GM12873 (cell line): ENCODE data around the gene CBX4.
A peak's percentile ranks its signal among the peaks of the same experiment; 100 is the strongest.

Experiments
- TF ChIP-seq, protein P1 (sequence below): IDR thresholded peaks from 2 replicates; pipeline ENCODE4 v1.5.1; 2012; ENCODE audit warnings: low read depth, mild to moderate bottlenecking, moderate library complexity, low read length, control low read depth; ENCODE audit not compliant: insufficient read depth; ENCODE audit errors: missing control alignments

Gene CBX4

GRCh38 chr17:79837888-79838521 is 1.2 kb downstream of the CBX4 start:
- TF ChIP-seq, protein P1, sequence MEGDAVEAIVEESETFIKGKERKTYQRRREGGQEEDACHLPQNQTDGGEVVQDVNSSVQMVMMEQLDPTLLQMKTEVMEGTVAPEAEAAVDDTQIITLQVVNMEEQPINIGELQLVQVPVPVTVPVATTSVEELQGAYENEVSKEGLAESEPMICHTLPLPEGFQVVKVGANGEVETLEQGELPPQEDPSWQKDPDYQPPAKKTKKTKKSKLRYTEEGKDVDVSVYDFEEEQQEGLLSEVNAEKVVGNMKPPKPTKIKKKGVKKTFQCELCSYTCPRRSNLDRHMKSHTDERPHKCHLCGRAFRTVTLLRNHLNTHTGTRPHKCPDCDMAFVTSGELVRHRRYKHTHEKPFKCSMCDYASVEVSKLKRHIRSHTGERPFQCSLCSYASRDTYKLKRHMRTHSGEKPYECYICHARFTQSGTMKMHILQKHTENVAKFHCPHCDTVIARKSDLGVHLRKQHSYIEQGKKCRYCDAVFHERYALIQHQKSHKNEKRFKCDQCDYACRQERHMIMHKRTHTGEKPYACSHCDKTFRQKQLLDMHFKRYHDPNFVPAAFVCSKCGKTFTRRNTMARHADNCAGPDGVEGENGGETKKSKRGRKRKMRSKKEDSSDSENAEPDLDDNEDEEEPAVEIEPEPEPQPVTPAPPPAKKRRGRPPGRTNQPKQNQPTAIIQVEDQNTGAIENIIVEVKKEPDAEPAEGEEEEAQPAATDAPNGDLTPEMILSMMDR = no peak

GRCh38 chr17:79836972-79837887 is 2.0 kb downstream of the CBX4 start:
- TF ChIP-seq, protein P1 = peak; percentile 18

DNA sequence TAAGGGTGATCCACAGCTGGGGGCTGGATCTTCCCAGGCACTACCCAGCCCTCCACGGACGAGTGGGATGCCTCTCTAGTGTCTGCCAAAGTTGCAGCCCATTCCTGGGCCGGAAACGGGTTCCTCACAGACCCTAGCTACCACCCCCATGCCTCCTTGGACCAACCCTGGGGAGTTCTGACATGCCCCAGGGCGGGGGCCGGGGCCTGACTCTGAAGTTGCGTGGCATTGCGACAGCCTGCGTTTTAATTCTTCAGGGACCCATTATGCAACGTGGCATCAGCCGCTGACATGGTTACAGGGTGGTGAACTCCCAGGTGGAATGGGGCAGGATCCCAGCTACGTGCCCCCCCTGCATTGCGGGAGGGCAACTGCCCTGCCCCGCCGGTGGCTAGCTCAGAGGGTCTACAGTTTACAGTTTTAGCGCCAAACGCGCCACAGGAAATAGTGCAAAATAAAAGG is 2.7 kb downstream of the CBX4 start:
- TF ChIP-seq, protein P1 = no peak

- TF ChIP-seq, protein P1 = no peak
Measured at GRCh38 chr17:79835953-79836509, 3.2 kb downstream of the CBX4 start.

GRCh38 chr17:79835470-79835899 is 3.8 kb downstream of the CBX4 start:
- TF ChIP-seq, protein P1 = peak; percentile 6

DNA sequence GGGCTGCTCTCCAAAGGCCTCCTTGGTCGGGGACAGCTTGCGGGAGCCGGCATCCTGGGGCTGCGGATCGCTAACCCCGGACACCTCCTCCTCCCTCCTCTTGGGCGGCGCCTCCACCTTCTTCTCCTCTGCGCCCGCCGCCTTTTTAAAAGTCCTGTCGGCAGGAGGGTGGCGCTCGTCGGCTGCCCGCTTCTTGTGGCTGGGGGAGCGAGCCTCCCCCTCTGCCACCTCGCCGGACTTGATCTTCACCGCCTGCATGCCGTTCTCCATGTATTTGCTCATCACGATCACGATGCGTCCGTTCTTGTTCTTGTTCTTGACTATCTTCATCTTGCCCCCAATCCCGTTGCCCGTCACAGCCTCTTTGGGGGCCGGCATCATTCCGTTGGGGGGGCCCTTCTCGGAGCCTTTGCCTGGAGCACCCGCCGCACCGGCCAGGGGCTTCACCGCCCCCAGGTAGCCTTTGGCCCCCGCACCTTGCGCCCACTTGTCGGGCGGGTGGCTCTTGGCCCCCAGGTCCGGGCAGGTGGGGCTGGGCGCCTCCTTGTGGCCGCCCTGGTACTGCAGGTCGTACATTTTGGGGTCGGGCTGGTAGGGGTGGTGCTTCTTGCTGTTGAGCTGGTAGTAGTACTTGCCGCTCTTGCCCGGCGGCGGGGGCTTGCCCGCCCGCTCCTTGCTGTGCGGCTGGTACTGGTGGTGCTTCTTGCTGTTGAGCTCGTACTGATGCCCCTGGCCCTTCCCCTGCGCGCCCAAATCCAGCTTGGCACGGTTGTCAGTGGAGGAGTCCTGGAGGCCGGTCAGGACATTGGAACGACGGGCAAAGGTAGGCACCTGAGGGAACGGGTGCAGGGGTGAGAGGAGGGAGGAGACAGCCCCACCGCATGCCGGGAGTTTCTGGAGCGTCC is 4.4 kb downstream of the CBX4 start:
- TF ChIP-seq, protein P1 = peak; percentile 67
